ENCODE measurements around the gene DAB1. TPM values are rescaled to one million over a fixed set of nuclear protein-coding genes. Genes with fewer than 3 reads are reported as not detected.

DAB1 gene
- total RNA-seq, 1 donor from 2014 or later, result 4.8 TPM

DNA sequence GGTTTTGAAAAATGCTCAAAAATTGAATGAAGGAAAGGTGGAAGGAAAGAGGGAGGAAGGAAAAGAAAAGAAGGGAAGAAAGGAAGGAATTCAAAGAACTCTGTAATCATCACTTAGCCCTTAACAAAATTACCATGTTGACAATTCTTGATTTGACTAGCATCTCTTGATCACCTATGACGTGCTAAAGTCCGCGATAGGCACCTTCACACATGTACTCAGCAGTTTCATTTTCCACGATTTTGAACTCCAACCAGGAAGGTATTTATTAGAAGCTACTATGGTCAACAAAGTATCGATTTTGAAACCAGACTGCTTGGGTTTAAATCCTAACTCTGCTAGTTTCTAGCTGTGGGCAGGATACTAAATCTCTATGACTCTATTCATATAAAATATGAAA, 146.9 kb downstream of the DAB1 start:
- DNase-seq (ENCODE audit: low spot score), result no peak

- no peak for DNase-seq (ENCODE audit: low spot score)
Observed at GRCh38 chr1:57272601-57273000, 151.3 kb downstream of the DAB1 start.

DNA sequence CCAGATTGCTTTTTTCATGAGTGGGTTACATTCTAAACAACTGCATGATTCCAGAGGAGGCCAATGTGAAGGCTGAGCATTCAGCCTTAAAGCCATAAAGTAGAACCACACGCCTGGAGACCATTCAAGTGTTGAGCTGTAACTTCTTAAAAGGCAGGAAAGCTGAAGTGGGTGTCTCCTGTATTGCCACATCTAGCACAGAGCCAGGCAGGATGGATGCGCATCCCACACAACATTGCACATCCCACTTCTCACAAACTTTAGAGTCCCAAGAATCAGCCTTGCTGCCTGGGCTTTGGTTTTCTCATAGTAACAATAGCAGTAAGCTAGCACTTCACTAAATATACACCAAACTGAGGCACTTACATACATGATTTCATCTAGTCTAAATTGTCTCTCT, 151.7 kb downstream of the DAB1 start:
- DNase-seq (ENCODE audit: low spot score), result no peak

GRCh38 chr1:57270927-57271698, 152.7 kb downstream of the DAB1 start:
- DNase-seq (ENCODE audit: low spot score), result no peak

GRCh38 chr1:57269630-57270225, 154.1 kb downstream of the DAB1 start:
- DNase-seq (ENCODE audit: low spot score), result no peak

- no peak for DNase-seq (ENCODE audit: low spot score)
Observed at GRCh38 chr1:57265104-57265503, 158.8 kb downstream of the DAB1 start.

GRCh38 chr1:57262472-57262871, 161.4 kb downstream of the DAB1 start:
- no peak for DNase-seq (ENCODE audit: low spot score)

- DNase-seq (ENCODE audit: low spot score), result peak; percentile 6
Observed at GRCh38 chr1:57258557-57259325, 165.1 kb downstream of the DAB1 start.

DNA sequence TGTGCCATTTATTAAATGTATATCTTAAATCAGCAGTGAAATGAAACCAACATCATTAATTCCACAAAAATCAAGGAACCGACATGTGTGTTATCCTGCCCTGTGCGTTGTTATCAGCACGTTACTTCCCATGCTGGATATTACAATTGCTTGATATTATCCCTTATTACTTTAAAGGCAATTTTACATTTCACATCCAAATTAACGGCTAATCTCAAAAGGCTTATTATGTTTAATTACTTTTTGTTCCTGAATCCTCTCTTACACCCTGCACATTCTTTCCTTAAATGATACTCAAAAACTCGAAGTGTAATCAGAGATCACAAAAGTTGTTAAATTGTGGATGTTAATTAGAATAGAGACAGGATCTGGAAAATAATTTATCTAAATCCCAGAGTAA, 167.9 kb downstream of the DAB1 start:
- no peak for DNase-seq (ENCODE audit: low spot score)

GRCh38 chr1:57254022-57254421, 169.8 kb downstream of the DAB1 start:
- DNase-seq (ENCODE audit: low spot score), result peak; percentile 42

DNA sequence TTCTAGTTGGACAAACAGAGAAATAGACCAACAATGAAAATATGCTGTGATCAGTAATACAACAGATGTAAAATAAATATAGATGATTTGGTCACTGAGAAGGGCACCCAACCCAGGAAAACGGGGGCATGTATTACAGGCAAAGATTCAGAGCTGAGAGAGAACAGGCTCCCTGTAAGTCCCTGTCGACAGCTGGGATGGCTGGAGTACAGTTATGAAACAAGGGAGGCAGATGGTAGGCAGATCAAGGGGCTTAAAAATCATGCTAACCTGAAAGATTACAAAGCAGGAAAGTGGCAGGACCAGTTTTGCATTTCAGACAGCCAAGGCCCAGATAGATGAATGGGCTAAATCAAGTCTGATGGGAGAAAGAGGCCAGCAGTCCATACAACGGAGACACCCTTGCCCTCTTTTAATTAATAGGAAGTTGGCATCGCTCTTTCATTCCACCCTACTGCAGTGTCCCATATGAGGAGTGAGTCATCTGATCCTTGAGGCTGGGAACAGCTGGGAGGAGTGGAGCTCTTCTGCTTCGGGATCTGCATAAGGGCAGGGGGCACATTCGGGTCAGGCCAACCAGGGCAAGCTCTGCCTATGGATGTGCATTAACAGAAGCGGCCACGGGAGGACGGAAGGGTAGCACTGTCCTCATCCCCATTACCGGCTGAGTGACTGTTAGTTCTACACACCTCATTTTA, 171.1 kb downstream of the DAB1 start:
- peak; percentile 11 for DNase-seq (ENCODE audit: low spot score)

DNA sequence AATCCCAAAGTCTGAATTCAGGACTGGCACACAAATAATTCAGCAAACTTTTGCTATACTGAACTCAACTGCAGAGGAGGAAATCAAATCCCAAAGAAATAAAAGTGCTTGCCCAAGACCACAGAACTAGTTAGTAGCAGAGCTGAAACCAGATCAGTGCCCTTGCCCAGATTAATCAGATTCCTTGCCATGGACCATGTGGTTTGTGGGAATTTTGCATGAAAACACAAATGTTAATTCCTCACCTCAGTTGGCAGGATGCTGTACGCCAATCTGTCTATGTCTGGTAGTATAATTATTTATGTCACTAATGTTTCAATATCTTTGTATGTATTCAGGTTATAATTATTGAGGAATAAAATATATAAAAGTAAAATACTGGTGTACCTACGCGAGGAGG, 173.8 kb downstream of the DAB1 start:
- DNase-seq (ENCODE audit: low spot score), result no peak

DNA sequence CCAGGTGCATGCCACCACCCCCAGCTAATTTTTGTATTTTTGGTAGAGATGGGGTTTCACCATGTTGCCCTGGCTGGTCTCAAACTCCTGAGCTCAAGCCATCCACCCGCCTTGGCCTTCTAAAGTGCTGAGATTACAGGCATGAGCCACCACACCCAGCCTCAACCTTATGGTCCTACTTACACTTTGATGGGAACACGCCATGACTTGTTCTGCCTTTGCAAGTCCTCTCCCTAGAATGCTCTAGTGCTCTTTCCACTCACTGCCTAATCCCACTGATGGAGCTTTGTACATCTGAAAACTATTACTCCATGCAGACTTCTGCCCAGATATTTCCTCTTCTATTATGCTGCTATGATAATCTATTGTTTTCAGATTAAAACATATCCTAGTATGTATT, 174.3 kb downstream of the DAB1 start:
- no peak for DNase-seq (ENCODE audit: low spot score)

DNA sequence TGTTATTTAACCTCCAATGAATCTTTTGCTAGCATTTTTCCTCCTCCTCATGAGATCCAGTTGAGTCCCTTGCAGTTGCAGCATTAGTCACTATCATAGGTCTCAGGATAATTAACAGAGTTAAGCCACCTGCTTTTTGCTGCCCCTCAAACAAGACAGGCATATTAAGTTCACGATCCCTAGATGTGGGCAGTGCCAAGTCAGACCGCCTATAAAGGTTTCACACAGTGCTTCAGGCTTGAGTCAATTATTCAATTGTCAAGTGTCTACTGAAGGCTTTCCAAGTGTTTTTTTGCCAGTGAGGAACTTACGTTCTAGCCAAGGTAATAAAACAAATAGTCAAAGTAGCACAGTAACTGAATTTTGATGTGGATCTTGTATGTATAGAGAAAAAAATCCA, 175.0 kb downstream of the DAB1 start:
- no peak for DNase-seq (ENCODE audit: low spot score)

DNA sequence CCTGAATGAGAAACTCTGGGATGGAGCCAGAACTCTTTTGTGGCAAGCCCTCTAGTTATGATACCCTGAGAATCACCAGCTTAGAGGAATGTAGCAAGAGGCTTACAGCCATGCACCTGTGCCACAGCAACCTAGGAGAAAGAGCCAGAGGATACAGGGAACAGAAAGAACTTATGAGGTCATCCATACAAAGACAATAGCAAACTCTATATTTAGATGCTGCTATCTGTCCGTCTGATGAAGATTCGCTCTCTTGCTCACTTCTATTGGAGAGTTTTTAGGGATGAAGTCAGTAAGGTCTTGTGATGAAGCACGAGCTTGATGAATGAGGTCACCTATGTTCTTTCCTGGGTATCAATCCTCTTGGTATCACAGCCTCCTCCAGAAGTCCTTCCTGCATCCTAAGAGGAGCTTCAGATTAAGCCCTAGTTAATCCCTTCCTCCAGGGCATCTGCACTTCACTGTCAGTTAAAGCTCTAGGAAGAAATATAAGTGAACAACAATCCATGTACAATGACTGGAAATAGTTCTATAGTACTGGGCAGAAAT, 185.6 kb downstream of the DAB1 start:
- DNase-seq (ENCODE audit: low spot score), result peak; percentile 46

GRCh38 chr1:57235730-57236510, 187.9 kb downstream of the DAB1 start:
- DNase-seq (ENCODE audit: low spot score), result no peak

DNA sequence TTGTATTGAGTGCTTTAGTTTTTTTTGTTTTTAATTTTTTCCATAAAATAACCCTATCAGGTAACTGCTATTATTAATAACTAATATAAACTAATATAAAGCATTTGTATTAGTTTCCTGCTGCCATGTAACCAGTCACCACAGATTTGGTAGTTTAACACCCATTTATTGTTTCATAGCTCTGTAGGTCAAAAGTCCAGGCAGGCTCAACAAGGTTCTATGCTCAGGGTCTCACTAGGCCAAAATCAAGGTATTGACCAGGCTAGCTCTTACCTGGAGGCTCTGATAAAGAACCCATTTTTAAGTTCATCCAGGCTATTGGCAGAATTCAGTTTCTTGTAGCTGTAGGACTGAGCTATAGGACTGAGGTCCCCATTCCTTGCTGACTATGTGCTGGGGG, 189.4 kb downstream of the DAB1 start:
- DNase-seq (ENCODE audit: low spot score), result no peak

DNA sequence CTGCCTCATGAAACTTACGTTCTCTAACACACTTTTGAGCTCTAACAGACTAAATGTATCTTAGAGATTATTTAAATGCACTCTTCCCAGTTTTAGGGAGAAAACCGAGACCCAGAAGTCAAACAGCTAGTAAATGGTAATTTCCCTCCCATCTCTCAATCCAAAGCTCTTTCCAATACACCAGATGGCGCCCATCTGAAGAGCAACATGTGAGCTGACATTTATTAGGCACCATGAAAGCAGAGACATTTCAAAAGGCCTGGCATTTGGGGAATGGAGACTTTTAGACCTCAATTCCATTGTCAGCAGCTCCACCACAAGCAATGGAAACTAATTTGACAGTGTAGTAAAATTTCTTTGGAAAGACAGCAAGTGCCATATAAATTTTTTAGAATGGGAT, 191.4 kb downstream of the DAB1 start:
- DNase-seq (ENCODE audit: low spot score), result no peak

DNA sequence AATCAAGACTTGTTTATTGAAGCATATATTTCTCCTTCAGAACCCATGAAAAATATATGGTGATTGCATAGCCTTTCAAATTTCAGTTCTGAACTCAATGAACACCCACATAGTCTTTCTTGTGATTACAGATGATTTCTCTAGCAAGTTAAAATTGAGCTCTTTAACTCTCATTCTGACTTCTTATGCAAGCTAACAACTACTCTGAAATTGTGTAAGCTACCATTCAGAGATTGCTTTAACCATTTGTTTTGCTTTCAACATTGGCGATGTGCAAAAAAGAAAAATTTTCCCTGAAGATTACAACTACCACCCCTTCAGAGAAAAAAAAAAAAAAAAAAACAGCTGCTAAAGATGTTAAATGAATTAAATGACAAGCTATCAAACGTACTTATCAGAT, 193.9 kb downstream of the DAB1 start:
- DNase-seq (ENCODE audit: low spot score), result no peak

- DNase-seq (ENCODE audit: low spot score), result no peak
Observed at GRCh38 chr1:57229076-57229475, 194.8 kb downstream of the DAB1 start.

GRCh38 chr1:57222801-57223200, 201.1 kb downstream of the DAB1 start:
- no peak for DNase-seq (ENCODE audit: low spot score)

All from umbilical cord (tissue), 2 donors.